Kidney capillary endothelial cell (primary cell): Measurements from ENCODE around the gene BBX.
"Not testable (repeated sequence)": the region's sequence is repeated elsewhere in the genome, so short reads cannot be mapped to it uniquely, and the experiment has no call there.

Experiments used
- DNase-seq: peaks from one replicate; pipeline ENCODE4 v3.0.0-alpha.2; 2018; ENCODE audit warnings: low spot score

BBX gene

DNA sequence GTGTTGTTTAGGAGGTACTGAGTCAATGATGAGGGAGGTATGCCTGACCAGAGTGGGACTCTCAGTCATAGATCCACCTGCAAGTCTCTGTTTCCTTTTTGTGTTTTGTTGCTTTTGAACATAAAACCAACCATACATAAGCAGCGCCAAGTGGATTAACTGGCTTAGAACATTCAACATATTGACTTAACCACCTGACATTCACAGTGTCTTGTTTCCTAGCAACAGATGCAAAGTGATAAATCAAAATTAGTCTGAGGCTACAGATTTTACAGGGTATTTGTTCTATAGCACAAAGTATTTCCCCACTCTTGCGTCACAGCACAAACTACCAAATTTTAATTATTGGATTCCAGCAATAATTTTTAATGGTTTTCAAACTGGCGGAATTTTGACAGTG is 283.8 kb downstream of the BBX start:
- DNase-seq: no peak

- DNase-seq: no peak
Measured at GRCh38 chr3:107810171-107811071, 287.7 kb downstream of the BBX start.

DNA sequence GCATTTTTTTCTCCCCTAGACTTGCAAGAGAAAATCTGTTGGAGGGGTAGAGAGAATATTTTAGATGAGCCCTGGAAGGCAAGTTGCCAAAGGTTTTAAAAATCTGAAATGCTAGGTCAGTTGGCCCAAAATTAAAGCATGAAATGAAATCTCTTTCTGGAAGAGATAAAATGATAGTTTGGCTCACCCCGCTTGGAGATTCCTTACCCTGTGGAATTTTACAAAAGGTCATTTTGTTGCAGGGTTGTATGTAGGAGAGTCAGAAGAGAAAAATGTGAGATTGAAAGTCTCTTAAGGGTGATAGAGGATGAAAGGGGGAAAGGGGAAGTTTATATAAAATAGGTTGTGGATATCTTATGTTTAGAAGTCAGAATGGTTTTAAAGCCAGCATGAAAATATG is 290.3 kb downstream of the BBX start:
- DNase-seq: no peak

DNA sequence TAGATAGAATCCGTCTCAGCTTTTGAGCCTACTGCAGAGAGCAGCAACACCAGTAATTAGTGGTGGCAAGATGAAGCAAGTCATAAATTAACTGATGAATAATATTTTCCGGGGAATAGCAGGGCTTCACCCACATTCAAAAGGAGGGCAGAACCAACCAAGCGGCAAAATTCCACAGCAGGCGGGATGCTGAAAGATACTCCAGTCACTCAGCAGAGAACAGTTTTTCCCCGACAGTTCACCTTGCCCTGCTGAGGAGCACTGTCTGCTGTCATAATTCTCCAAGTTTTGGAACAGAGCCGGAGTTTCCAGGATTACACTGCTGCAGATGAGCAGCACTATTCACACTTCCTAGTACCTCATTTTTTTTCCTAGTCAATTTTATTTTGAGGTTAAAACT is 293.3 kb downstream of the BBX start:
- no peak for DNase-seq

DNA sequence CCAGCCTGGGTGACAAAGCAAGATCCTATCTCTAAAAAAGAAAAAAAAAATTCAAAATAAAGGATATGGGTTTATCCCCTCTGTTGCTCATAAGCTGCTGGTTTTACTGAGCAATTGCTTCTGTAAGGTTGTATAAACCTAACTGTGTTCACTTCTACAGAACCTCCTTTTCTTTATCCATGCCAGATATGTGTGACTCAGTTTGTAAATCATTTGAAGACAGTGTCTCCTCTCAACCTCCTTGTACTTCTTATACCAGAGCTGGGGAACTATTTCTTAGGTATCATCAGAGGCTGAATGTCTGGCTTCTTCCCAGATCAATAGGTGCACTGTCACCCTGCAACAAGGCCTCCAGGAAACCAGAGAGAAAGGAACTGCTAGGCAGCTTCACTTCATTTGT is 294.3 kb downstream of the BBX start:
- no peak for DNase-seq

DNA sequence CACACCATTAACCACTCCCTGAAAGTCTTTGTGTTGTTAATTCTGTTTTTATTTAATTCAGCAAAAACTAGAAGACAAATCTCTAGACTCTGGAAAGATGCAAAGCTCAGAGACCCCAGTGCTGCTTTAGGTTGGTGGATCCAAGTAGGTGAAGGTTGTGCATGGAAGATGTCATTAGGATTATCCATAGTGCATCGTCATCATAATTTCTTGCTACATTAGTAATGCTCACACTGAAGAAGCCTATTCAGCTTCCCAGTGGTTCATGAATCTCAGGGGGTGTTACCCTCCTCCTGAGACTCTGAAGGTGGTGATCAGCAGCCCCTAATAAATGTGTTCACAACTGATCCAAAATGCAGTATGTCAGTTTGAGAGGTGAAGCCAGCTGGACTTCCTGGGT is 295.3 kb downstream of the BBX start:
- no peak for DNase-seq

GRCh38 chr3:107819656-107820055 is 296.9 kb downstream of the BBX start:
- DNase-seq: no peak

GRCh38 chr3:107822308-107822707 is 299.5 kb downstream of the BBX start:
- no peak for DNase-seq

- DNase-seq: no peak
Measured at GRCh38 chr3:107824822-107825371, 302.1 kb downstream of the BBX start.

DNA sequence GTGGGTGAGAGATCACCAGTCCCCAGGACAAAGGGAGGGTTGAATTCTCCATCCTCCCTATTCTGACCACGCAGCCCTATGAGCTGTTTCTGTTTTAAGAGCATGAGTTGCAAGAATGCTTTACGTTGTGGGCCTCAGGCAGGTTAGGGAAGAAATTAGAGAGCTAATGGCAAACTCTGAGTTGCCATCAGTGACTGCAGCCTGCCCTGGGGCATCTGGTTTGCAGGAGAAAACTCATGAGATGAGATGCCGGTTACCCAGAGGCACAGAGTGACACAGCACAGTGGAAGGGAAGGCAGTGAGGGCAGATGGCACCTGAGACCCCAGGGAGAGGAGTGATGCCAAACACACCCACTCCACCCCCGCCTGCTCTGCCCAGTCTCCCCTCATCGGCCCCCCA is 302.8 kb downstream of the BBX start:
- no peak for DNase-seq

GRCh38 chr3:107826727-107827126 is 304.0 kb downstream of the BBX start:
- no peak for DNase-seq

- no peak for DNase-seq
Measured at GRCh38 chr3:107829185-107829584, 306.4 kb downstream of the BBX start.

GRCh38 chr3:107831590-107831989 is 308.8 kb downstream of the BBX start:
- DNase-seq: no peak

DNA sequence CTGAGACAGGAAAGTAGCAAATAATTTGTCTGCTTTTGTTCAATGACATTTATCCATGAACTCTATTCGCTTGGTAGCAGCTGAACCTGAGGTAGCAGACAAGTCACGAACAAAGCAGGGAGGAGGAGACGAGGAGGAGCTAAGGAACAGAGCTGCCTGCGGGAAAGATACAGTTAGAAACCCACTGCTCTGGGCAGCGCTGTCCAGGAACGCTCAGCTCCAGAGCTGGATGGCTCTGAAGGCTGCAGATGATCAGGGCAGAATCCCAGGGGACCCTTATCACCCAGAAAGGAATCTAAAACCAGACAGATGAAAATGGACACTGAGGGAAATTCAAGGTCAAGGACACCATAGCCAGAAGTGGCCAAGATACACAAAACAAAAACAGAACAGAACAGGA is 310.3 kb downstream of the BBX start:
- no peak for DNase-seq

DNA sequence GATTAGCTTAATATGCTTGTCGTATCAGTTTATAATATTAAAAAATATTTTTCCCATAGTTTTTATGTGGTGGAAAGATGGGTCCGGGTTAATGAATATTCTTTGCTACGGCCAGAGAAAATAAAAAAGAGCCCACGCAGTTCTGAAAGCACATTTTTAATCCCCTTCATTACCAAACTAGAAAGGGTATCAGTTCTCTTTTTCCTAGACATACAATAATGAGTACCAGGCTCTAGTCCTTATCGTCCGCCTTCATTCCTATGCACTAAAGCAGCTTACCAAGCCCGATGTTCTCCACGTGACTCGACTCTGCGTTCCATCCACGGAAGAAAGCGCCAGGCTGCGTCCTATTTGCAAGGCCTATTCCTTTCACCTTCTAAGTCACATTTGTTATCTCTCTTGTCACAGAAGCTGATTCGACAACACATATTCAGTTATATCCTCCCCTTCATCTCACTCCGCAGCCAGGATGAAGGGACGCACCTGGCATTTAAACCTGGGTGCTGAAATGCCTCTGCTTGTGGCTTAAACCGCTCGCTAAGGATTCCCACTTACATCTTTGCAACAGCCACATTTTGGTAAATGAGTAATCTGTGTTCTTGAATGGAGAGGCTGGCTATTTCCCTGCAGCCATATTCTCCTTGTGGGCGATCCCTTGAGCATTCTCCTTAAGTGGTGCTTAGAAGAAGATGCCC is 311.1 kb downstream of the BBX start:
- no peak for DNase-seq

- DNase-seq: not testable (repeated sequence)
Measured at GRCh38 chr3:107835001-107835400, 312.2 kb downstream of the BBX start.

DNA sequence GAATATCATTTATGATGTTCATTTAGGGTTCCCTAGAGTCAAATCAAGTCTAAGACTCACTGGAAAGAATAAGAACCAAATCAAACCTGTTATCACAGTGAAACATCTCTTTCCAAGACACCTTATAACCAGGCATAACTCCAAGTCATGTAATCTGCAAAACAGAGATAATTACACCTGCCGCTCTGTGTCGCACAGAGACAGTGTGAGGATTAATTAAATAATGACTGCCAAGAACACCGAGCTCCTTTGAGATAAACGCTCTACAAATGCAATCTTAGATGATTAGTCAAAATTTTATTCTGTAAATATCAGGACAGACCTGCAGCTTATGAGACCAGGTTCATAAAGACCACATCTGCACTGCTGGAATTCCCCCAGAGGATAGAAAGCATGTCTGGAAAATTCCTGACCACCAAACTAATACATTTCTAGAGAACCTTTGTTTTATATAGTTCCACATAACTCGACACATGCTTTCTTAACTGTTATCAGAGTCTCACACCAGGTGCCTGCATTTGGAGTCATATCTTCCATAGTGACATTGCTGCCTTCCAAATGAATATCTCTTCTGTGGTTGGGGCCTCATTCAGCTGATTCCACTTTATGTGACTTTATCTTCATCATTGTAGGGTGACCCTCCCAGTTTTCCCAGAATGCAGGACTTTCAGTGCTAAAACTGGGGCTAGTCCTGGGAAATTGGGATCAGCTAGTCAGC is 315.3 kb downstream of the BBX start:
- DNase-seq: no peak

DNA sequence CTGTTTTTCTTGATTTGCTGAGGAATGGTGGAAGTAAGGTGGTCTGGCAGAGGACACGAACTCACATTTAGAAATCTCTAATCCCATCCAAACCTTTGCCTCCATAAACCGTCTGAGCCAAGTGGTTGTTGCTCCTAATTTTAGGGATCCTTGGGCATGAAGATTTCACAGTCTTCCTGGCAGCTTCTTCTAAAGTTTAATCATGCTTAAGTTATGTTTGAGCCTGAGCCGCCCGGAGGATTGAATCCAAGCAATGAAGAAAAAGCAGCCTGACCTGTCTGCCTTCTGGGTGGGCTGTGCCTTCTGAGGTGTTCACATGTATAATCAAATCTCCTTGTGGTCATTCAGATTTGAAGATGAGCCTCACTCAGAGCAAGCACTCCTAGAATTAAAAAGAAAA is 319.1 kb downstream of the BBX start:
- DNase-seq: no peak

- DNase-seq: no peak
Measured at GRCh38 chr3:107842940-107843339, 320.2 kb downstream of the BBX start.

DNA sequence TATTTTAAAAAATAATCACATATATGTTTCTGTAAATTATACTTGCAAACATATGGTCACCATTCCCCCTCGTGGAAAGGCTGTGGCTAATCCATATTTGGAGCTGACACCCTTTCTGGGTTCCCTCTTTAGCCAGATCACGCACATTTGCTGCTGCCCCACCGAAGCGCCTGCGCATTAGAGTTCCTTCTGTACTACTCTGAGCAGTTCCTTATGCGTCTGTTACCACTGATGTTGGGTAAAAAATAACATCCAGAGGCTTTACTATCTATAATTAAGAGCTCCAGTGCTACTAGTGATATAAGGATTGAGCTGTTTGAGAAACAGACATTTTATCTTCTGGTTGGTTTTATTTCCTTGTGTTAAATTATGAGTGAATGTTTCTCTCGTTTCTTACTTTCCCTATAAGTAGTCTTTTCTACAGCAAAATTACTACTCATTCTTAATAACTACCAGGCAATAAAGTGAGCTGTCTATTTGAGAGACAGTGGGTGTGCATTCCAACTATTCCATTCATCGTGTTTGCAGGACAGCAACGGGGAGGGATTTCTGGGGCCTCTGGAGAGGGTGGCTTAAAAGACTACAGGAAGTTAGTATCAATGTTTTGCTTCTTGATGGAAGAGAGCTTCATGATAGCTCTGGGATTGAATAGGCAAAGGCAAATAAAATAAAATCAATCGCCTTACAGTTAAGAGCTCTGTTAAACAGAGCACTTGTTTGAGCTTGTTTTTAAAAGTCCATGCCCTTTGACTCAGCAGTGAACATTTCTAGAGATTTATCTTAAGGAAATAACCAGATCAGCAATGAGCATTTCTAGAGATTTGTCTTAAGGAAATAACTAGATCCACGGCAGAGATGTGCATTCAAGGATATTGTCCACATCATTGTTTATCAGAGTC is 322.9 kb downstream of the BBX start:
- no peak for DNase-seq

GRCh38 chr3:107846279-107846852 is 323.6 kb downstream of the BBX start:
- peak; percentile 28 for DNase-seq
